Measurements from ENCODE around the gene ISG20.
"Not testable (repeated sequence)": the region's sequence is repeated elsewhere in the genome, so short reads cannot be mapped to it uniquely, and the experiment has no call there.

Gene ISG20

GRCh38 chr15:88627463-88627862 is 11.4 kb upstream of the ISG20 start:
- Histone ChIP-seq H3K27ac (ENCODE audit: low read depth, low read length) (no peak overlapping the region), H3K36me3 (ENCODE audit: control insufficient read depth in 1 of 2, insufficient read depth in 2 of 2, low read length in 2 of 2) (peaks cover 8 to 47% of the 10 kb centered on the region in 2 donors), H3K27me3 (ENCODE audit: control insufficient read depth in 1 of 2, insufficient read depth in 2 of 2, low read length in 2 of 2) (no peaks in the 10 kb centered on the region), H3K4me3 (ENCODE audit: low read depth in 1 of 2, low read length in 2 of 2) (no peak overlapping the region), H3K9me3 (ENCODE audit: control insufficient read depth in 1 of 2, low read length in 2 of 2) (no peaks in the 10 kb centered on the region), H3K9ac (ENCODE audit: low read depth in 1 of 2, low read length in 2 of 2) (no peak overlapping the region), H3K4me1 (ENCODE audit: control insufficient read depth in 1 of 2, insufficient read depth in 2 of 2, low read length in 2 of 2) (peaks cover 45 to 50% of the 10 kb centered on the region in 2 donors)

GRCh38 chr15:88628018-88628654 is 10.7 kb upstream of the ISG20 start:
- H3K27me3 ChIP-seq (ENCODE audit: control insufficient read depth in 1 of 2, insufficient read depth in 2 of 2, low read length in 2 of 2) = no peaks in the 10 kb centered on the region
- no peak overlapping the region for H3K9ac ChIP-seq (ENCODE audit: low read depth in 1 of 2, low read length in 2 of 2)
- no peaks in the 10 kb centered on the region for H3K9me3 ChIP-seq (ENCODE audit: control insufficient read depth in 1 of 2, low read length in 2 of 2)
- H3K27ac ChIP-seq (ENCODE audit: low read depth, low read length) = no peak overlapping the region
- peaks cover 40 to 45% of the 10 kb centered on the region in 2 donors for H3K4me1 ChIP-seq (ENCODE audit: control insufficient read depth in 1 of 2, insufficient read depth in 2 of 2, low read length in 2 of 2)
- peaks cover 8 to 49% of the 10 kb centered on the region in 2 donors for H3K36me3 ChIP-seq (ENCODE audit: control insufficient read depth in 1 of 2, insufficient read depth in 2 of 2, low read length in 2 of 2)
- H3K4me3 ChIP-seq (ENCODE audit: low read depth in 1 of 2, low read length in 2 of 2) = no peak overlapping the region

- Histone ChIP-seq H3K27me3 (ENCODE audit: control insufficient read depth in 1 of 2, insufficient read depth in 2 of 2, low read length in 2 of 2) (no peaks in the 10 kb centered on the region), H3K9ac (ENCODE audit: low read depth in 1 of 2, low read length in 2 of 2) (no peak overlapping the region), H3K9me3 (ENCODE audit: control insufficient read depth in 1 of 2, low read length in 2 of 2) (no peaks in the 10 kb centered on the region), H3K36me3 (ENCODE audit: control insufficient read depth in 1 of 2, insufficient read depth in 2 of 2, low read length in 2 of 2) (peaks cover 8 to 45% of the 10 kb centered on the region in 2 donors), H3K4me3 (ENCODE audit: low read depth in 1 of 2, low read length in 2 of 2) (no peak overlapping the region), H3K27ac (ENCODE audit: low read depth, low read length) (no peak overlapping the region), H3K4me1 (ENCODE audit: control insufficient read depth in 1 of 2, insufficient read depth in 2 of 2, low read length in 2 of 2) (peaks cover 31 to 36% of the 10 kb centered on the region in 2 donors)
Observed at GRCh38 chr15:88629071-88629470, 9.7 kb upstream of the ISG20 start.

GRCh38 chr15:88630141-88630721 is 8.6 kb upstream of the ISG20 start:
- H3K27me3 ChIP-seq (ENCODE audit: control insufficient read depth in 1 of 2, insufficient read depth in 2 of 2, low read length in 2 of 2) = no peaks in the 10 kb centered on the region
- H3K27ac ChIP-seq (ENCODE audit: low read depth, low read length) = no peak overlapping the region
- peaks cover 8 to 43% of the 10 kb centered on the region in 2 donors for H3K36me3 ChIP-seq (ENCODE audit: control insufficient read depth in 1 of 2, insufficient read depth in 2 of 2, low read length in 2 of 2)
- peaks cover 20 to 27% of the 10 kb centered on the region in 2 donors for H3K4me1 ChIP-seq (ENCODE audit: control insufficient read depth in 1 of 2, insufficient read depth in 2 of 2, low read length in 2 of 2)
- H3K9me3 ChIP-seq (ENCODE audit: control insufficient read depth in 1 of 2, low read length in 2 of 2) = no peaks in the 10 kb centered on the region
- H3K9ac ChIP-seq (ENCODE audit: low read depth in 1 of 2, low read length in 2 of 2) = no peak overlapping the region
- H3K4me3 ChIP-seq (ENCODE audit: low read depth in 1 of 2, low read length in 2 of 2) = no peak overlapping the region

- Histone ChIP-seq H3K36me3 (ENCODE audit: control insufficient read depth in 1 of 2, insufficient read depth in 2 of 2, low read length in 2 of 2) (peaks cover 8 to 43% of the 10 kb centered on the region in 2 donors), H3K4me3 (ENCODE audit: low read depth in 1 of 2, low read length in 2 of 2) (no peak overlapping the region), H3K4me1 (ENCODE audit: control insufficient read depth in 1 of 2, insufficient read depth in 2 of 2, low read length in 2 of 2) (peaks cover 23 to 29% of the 10 kb centered on the region in 2 donors), H3K27ac (ENCODE audit: low read depth, low read length) (no peak overlapping the region), H3K27me3 (ENCODE audit: control insufficient read depth in 1 of 2, insufficient read depth in 2 of 2, low read length in 2 of 2) (no peaks in the 10 kb centered on the region), H3K9ac (ENCODE audit: low read depth in 1 of 2, low read length in 2 of 2) (peak overlapping the region in 1 of 2 donors; percentile 13), H3K9me3 (ENCODE audit: control insufficient read depth in 1 of 2, low read length in 2 of 2) (no peaks in the 10 kb centered on the region)
Observed at GRCh38 chr15:88630798-88631463, 7.9 kb upstream of the ISG20 start.

- Histone ChIP-seq H3K27me3 (ENCODE audit: control insufficient read depth in 1 of 2, insufficient read depth in 2 of 2, low read length in 2 of 2) (no peaks in the 10 kb centered on the region), H3K4me1 (ENCODE audit: control insufficient read depth in 1 of 2, insufficient read depth in 2 of 2, low read length in 2 of 2) (peaks cover 29 to 33% of the 10 kb centered on the region in 2 donors), H3K9me3 (ENCODE audit: control insufficient read depth in 1 of 2, low read length in 2 of 2) (no peaks in the 10 kb centered on the region), H3K9ac (ENCODE audit: low read depth in 1 of 2, low read length in 2 of 2) (no peak overlapping the region), H3K4me3 (ENCODE audit: low read depth in 1 of 2, low read length in 2 of 2) (no peak overlapping the region), H3K27ac (ENCODE audit: low read depth, low read length) (no peak overlapping the region), H3K36me3 (ENCODE audit: control insufficient read depth in 1 of 2, insufficient read depth in 2 of 2, low read length in 2 of 2) (peaks cover 8 to 38% of the 10 kb centered on the region in 2 donors)
Observed at GRCh38 chr15:88631464-88632028, 7.3 kb upstream of the ISG20 start.

GRCh38 chr15:88632797-88633196 is 6.0 kb upstream of the ISG20 start:
- not testable (repeated sequence) for H3K9me3 ChIP-seq (ENCODE audit: control insufficient read depth in 1 of 2, low read length in 2 of 2); H3K4me3 ChIP-seq (ENCODE audit: low read depth in 1 of 2, low read length in 2 of 2); H3K27ac ChIP-seq (ENCODE audit: low read depth, low read length); H3K27me3 ChIP-seq (ENCODE audit: control insufficient read depth in 1 of 2, insufficient read depth in 2 of 2, low read length in 2 of 2); H3K9ac ChIP-seq (ENCODE audit: low read depth in 1 of 2, low read length in 2 of 2)
- H3K36me3 ChIP-seq (ENCODE audit: control insufficient read depth in 1 of 2, insufficient read depth in 2 of 2, low read length in 2 of 2) = peaks cover 8 to 35% of the 10 kb centered on the region in 2 donors
- peaks cover 35 to 39% of the 10 kb centered on the region in 2 donors for H3K4me1 ChIP-seq (ENCODE audit: control insufficient read depth in 1 of 2, insufficient read depth in 2 of 2, low read length in 2 of 2)

GRCh38 chr15:88634449-88634848 is 4.4 kb upstream of the ISG20 start:
- H3K4me3 ChIP-seq (ENCODE audit: low read depth in 1 of 2, low read length in 2 of 2) = no peak overlapping the region
- no peaks in the 10 kb centered on the region for H3K27me3 ChIP-seq (ENCODE audit: control insufficient read depth in 1 of 2, insufficient read depth in 2 of 2, low read length in 2 of 2)
- H3K9me3 ChIP-seq (ENCODE audit: control insufficient read depth in 1 of 2, low read length in 2 of 2) = no peaks in the 10 kb centered on the region
- peaks cover 43 to 45% of the 10 kb centered on the region in 2 donors for H3K4me1 ChIP-seq (ENCODE audit: control insufficient read depth in 1 of 2, insufficient read depth in 2 of 2, low read length in 2 of 2)
- no peak overlapping the region for H3K27ac ChIP-seq (ENCODE audit: low read depth, low read length)
- H3K9ac ChIP-seq (ENCODE audit: low read depth in 1 of 2, low read length in 2 of 2) = peak overlapping the region in 1 of 2 donors; percentile 6
- peaks cover 4 to 28% of the 10 kb centered on the region in 2 donors for H3K36me3 ChIP-seq (ENCODE audit: control insufficient read depth in 1 of 2, insufficient read depth in 2 of 2, low read length in 2 of 2)

- H3K27me3 ChIP-seq (ENCODE audit: control insufficient read depth in 1 of 2, insufficient read depth in 2 of 2, low read length in 2 of 2) = no peaks in the 10 kb centered on the region
- no peak overlapping the region for H3K27ac ChIP-seq (ENCODE audit: low read depth, low read length)
- peaks cover 43 to 45% of the 10 kb centered on the region in 2 donors for H3K4me1 ChIP-seq (ENCODE audit: control insufficient read depth in 1 of 2, insufficient read depth in 2 of 2, low read length in 2 of 2)
- H3K4me3 ChIP-seq (ENCODE audit: low read depth in 1 of 2, low read length in 2 of 2) = no peak overlapping the region
- H3K36me3 ChIP-seq (ENCODE audit: control insufficient read depth in 1 of 2, insufficient read depth in 2 of 2, low read length in 2 of 2) = peaks cover 0 to 19% of the 10 kb centered on the region in 2 donors
- no peaks in the 10 kb centered on the region for H3K9me3 ChIP-seq (ENCODE audit: control insufficient read depth in 1 of 2, low read length in 2 of 2)
- peak overlapping the region in 1 of 2 donors; percentile 36 for H3K9ac ChIP-seq (ENCODE audit: low read depth in 1 of 2, low read length in 2 of 2)
Observed at GRCh38 chr15:88635318-88635717, 3.5 kb upstream of the ISG20 start.

GRCh38 chr15:88636050-88636449 is 2.8 kb upstream of the ISG20 start:
- Histone ChIP-seq H3K9ac (ENCODE audit: low read depth in 1 of 2, low read length in 2 of 2) (peak overlapping the region; percentile 36 to 55), H3K27ac (ENCODE audit: low read depth, low read length) (peak overlapping the region; percentile 59), H3K36me3 (ENCODE audit: control insufficient read depth in 1 of 2, insufficient read depth in 2 of 2, low read length in 2 of 2) (peaks cover 0 to 13% of the 10 kb centered on the region in 2 donors), H3K27me3 (ENCODE audit: control insufficient read depth in 1 of 2, insufficient read depth in 2 of 2, low read length in 2 of 2) (no peaks in the 10 kb centered on the region), H3K4me1 (ENCODE audit: control insufficient read depth in 1 of 2, insufficient read depth in 2 of 2, low read length in 2 of 2) (peaks cover 40 to 45% of the 10 kb centered on the region in 2 donors), H3K4me3 (ENCODE audit: low read depth in 1 of 2, low read length in 2 of 2) (peak overlapping the region; percentile 37), H3K9me3 (ENCODE audit: control insufficient read depth in 1 of 2, low read length in 2 of 2) (no peaks in the 10 kb centered on the region)
